Gastroesophageal sphincter (tissue), 4 donors: ENCODE measurements around the gene SLC38A9. TPM values are rescaled to one million over a fixed set of nuclear protein-coding genes. Genes with fewer than 3 reads are reported as not detected.

Experiments used
- ATAC-seq: fragments of 150-250 bp; one replicate; pipeline ENCODE4 v1.9.1; 2016; ENCODE audit warnings: mild to moderate bottlenecking, moderate library complexity
- H3K27ac ChIP-seq, 4 donors: fragments of 200-600 bp; sonication (generic) in 3 of 4; 1 replicate in 3 of 4; 2 replicates in 1 of 4; pipeline ENCODE4 v1.5.1; 2016 to 2019
- H3K27me3 ChIP-seq: fragments of 200-600 bp; sonication (generic); one replicate; pipeline ENCODE4 v1.5.1; 2019
- H3K36me3 ChIP-seq, 2 donors: fragments of 200-600 bp; sonication (generic); one replicate each; pipeline ENCODE4 v1.5.1; 2019; ENCODE audit warnings: control low read depth in 1 of 2
- H3K4me1 ChIP-seq, 3 donors: fragments of 200-600 bp; sonication (generic); 1 replicate in 2 of 3; 2 replicates in 1 of 3; pipeline ENCODE4 v1.5.1; 2016 to 2019; ENCODE audit warnings: control low read depth in 2 of 3
- H3K4me3 ChIP-seq, 2 donors: fragments of 200-600 bp; sonication (generic); one replicate each; pipeline ENCODE4 v1.5.1; 2019; ENCODE audit warnings: mild to moderate bottlenecking in 1 of 2, moderate library complexity in 1 of 2
- H3K9me3 ChIP-seq, 3 donors: fragments of 200-600 bp; sonication (generic); one replicate each; pipeline ENCODE4 v1.5.1; 2017 to 2019; ENCODE audit warnings: control low read depth in 2 of 3
- EP300 ChIP-seq: sonication (generic); formaldehyde crosslinking; IDR thresholded peaks from one replicate; pipeline ENCODE4 v1.6.1; 2017; ENCODE audit warnings: antibody characterized with exemption, mild to moderate bottlenecking
- POLR2A ChIP-seq, 2 donors: fragments of 450-650 bp; IDR thresholded peaks; one replicate each; pipeline ENCODE4 v1.6.1; 2017; ENCODE audit warnings: antibody characterized with exemption in 2 of 2, mild to moderate bottlenecking in 2 of 2, moderate library complexity in 1 of 2
- POLR2AphosphoS5 ChIP-seq: sonication (generic); formaldehyde crosslinking; IDR thresholded peaks from one replicate; pipeline ENCODE4 v1.6.1; 2017; ENCODE audit warnings: antibody characterized with exemption
- WGBS, 2 donors: methylation state at CpG; one replicate each; pipeline ENCODE4 v1.1.5; 2018; ENCODE audit warnings: low coverage in 1 of 2; 5-methylcytosine and 5-hydroxymethylcytosine counted together
- total RNA-seq, 4 donors: library from RNA; depleted of rRNA; stranded (reverse); fragments of >200 nt; gene quantifications; one replicate each; pipeline ENCODE4 v1.1.0, GENCODE V29; 2016
- TF ChIP-seq, protein P1 (sequence below), 4 experiments: fragments of 200-600 bp in 2 of 4; fragments of 450-650 bp in 2 of 4; sonication (generic) in 1 of 4; IDR thresholded peaks; one replicate each; pipeline ENCODE4 v1.5.1; 2017 to 2019; ENCODE audit warnings: antibody characterized with exemption in 4 of 4, mild to moderate bottlenecking in 2 of 4, moderate library complexity in 2 of 4

SLC38A9 gene
- total RNA-seq, 4 donors from 2014 or later = 10.1 to 13.2 (median 11.4) TPM

GRCh38 chr5:55667938-55668337 lies 44.2 kb downstream of the SLC38A9 start:
- WGBS, 2 donors = 67 to 100% methylated on average over 2 to 3 of the region's 3 CpGs
- peaks cover 0 to 16% of the 10 kb centered on the region in 2 donors for H3K36me3 ChIP-seq
- H3K27me3 ChIP-seq = no peaks in the 10 kb centered on the region
- no peaks in the 10 kb centered on the region for H3K9me3 ChIP-seq
- peaks cover 0 to 25% (median 3%) of the 10 kb centered on the region in 3 donors for H3K4me1 ChIP-seq
- no peak for TF ChIP-seq EP300
- TF ChIP-seq, protein P1, sequence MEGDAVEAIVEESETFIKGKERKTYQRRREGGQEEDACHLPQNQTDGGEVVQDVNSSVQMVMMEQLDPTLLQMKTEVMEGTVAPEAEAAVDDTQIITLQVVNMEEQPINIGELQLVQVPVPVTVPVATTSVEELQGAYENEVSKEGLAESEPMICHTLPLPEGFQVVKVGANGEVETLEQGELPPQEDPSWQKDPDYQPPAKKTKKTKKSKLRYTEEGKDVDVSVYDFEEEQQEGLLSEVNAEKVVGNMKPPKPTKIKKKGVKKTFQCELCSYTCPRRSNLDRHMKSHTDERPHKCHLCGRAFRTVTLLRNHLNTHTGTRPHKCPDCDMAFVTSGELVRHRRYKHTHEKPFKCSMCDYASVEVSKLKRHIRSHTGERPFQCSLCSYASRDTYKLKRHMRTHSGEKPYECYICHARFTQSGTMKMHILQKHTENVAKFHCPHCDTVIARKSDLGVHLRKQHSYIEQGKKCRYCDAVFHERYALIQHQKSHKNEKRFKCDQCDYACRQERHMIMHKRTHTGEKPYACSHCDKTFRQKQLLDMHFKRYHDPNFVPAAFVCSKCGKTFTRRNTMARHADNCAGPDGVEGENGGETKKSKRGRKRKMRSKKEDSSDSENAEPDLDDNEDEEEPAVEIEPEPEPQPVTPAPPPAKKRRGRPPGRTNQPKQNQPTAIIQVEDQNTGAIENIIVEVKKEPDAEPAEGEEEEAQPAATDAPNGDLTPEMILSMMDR (IDR thresholded peaks at IDR 0.05) = no peak
- no peak overlapping the region for H3K4me3 ChIP-seq
- no peak for ATAC-seq
- H3K27ac ChIP-seq = peak overlapping the region in 2 of 4 donors; percentile 29 to 61

DNA sequence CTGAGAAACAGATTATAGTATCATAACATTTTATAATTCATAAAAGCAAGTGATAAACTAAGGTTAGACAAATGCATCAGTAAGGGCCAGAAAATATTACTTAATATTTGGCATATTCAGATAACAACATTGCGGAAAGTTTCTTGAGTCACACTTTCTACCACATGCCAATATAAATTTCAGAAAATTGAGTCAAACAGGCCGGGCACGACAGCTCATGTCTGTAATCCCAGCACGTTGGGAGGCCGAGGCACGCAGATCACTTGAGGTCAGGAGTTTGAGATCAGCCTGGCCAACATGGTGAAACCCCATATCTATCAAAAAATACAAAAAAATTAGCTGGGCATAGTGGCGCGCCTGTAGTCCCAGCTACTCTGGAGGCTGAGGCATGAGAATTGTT lies 47.1 kb downstream of the SLC38A9 start:
- no peak overlapping the region for H3K27ac ChIP-seq
- H3K4me3 ChIP-seq = no peak overlapping the region
- no peaks in the 10 kb centered on the region for H3K9me3 ChIP-seq
- H3K36me3 ChIP-seq = peaks cover 0 to 27% of the 10 kb centered on the region in 2 donors
- TF ChIP-seq POLR2AphosphoS5 (no peak), POLR2A (IDR thresholded peaks at IDR 0.05) (no peak)
- TF ChIP-seq, protein P1 (IDR thresholded peaks at IDR 0.05) = no peak
- no peaks in the 10 kb centered on the region for H3K27me3 ChIP-seq
- peaks cover 0 to 14% (median 0%) of the 10 kb centered on the region in 3 donors for H3K4me1 ChIP-seq
- 58 to 62% methylated on average over 3 to 8 of the region's 8 CpGs for WGBS, 2 donors
- peak; percentile 36 for ATAC-seq

DNA sequence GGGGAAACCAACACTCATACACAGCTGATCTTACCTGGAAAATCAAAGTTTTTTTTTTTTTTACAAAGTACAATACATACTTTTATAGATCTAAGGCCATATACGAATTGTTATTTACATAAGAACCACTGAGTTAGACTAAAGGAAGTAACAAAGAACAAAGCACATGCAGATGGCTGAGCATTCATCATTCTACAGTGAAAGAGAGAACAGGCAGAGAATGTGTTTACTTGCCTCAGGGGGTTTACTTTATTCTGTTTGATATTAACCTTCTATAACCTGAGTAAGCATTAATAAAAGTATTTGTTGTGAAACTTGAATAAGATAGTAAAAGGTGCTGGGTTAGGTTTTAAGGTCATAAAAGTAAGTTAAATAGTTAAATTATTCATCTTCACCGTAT lies 54.7 kb downstream of the SLC38A9 start:
- Histone ChIP-seq H3K4me1 (no peaks in the 10 kb centered on the region), H3K27me3 (no peaks in the 10 kb centered on the region), H3K27ac (no peak overlapping the region), H3K9me3 (no peaks in the 10 kb centered on the region), H3K36me3 (peaks cover 0 to 20% of the 10 kb centered on the region in 2 donors), H3K4me3 (no peak overlapping the region)
- TF ChIP-seq, protein P1 (IDR thresholded peaks at IDR 0.05) = no peak
- no peak for TF ChIP-seq POLR2AphosphoS5
- no peak for TF ChIP-seq POLR2A (IDR thresholded peaks at IDR 0.05)
- TF ChIP-seq EP300 = no peak
- no peak for ATAC-seq
- WGBS, 2 donors = 48 to 83% methylated on average over 2 of the region's 2 CpGs

DNA sequence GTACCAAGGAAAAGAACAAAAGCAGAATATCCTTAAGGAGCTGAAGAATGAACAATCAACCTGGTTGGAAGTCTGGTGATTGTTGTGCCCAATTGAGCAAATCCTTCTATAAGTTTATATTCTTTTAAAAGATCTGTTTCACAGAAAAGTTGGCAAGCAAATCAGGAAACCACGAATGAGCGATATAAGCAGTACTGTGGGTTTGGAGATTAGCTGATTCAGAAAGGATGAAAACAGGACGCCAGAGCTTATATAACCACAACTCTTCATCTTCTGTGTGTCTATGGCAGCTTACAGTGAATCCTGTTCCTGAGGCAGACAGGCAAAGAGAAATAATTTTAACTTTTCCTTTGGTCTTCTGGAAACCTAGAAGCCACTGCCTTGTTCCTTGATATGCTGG lies 61.7 kb downstream of the SLC38A9 start:
- Histone ChIP-seq H3K9me3 (no peaks in the 10 kb centered on the region), H3K27ac (no peak overlapping the region), H3K27me3 (no peaks in the 10 kb centered on the region), H3K36me3 (peaks cover 0 to 41% of the 10 kb centered on the region in 2 donors), H3K4me3 (no peak overlapping the region), H3K4me1 (no peaks in the 10 kb centered on the region)
- ATAC-seq = no peak
- 37 to 79% methylated on average over 3 of the region's 3 CpGs for WGBS, 2 donors
- TF ChIP-seq POLR2AphosphoS5 = no peak
- TF ChIP-seq POLR2A (IDR thresholded peaks at IDR 0.05) = no peak
- TF ChIP-seq, protein P1 (IDR thresholded peaks at IDR 0.05) = no peak
- no peak for TF ChIP-seq EP300

DNA sequence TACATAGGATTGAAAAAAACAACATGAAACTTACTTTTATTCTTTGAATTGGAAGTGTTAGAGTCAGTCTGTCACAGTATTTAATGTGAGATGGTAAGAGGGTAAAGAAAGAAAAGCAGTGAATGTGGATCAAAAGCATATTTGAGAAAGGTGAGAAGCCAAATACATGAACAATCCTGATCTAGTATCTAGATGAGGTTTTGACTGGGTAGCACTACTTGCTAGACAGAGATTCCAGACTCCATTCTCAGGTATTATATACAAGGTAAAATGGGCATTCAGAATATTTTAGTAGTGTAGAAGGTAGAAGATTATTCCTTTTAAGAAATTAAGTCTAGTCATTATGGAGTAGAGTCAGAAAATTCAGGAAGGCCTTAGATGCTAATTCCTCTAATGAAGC lies 62.2 kb downstream of the SLC38A9 start:
- Histone ChIP-seq H3K4me3 (no peak overlapping the region), H3K27me3 (no peaks in the 10 kb centered on the region), H3K27ac (no peak overlapping the region), H3K9me3 (no peaks in the 10 kb centered on the region), H3K36me3 (peaks cover 0 to 44% of the 10 kb centered on the region in 2 donors), H3K4me1 (no peaks in the 10 kb centered on the region)
- TF ChIP-seq POLR2AphosphoS5 (no peak), EP300 (no peak), POLR2A (IDR thresholded peaks at IDR 0.05) (no peak)
- TF ChIP-seq, protein P1 (IDR thresholded peaks at IDR 0.05) = no peak
- no peak for ATAC-seq
